SU-DHL-6 (cell line): Measurements from ENCODE around the gene C7orf33.

ENCODE experiments used
- H2AFZ ChIP-seq: fragments of 200-600 bp; sonication (generic); 2 replicates; pipeline ENCODE4 v1.6.1; 2014; ENCODE audit warnings: low read depth, mild to moderate bottlenecking, moderate library complexity, mixed read lengths, antibody characterized with exemption, low read length; ENCODE audit not compliant: severe bottlenecking
- H3F3A ChIP-seq: fragments of 200-600 bp; shearing (Covaris generic); 2 replicates; pipeline ENCODE4 v1.6.0; 2016; ENCODE audit warnings: antibody characterized with exemption, mild to moderate bottlenecking; ENCODE audit not compliant: insufficient read depth
- H3K27ac ChIP-seq: fragments of 200-600 bp; sonication (generic); 2 replicates; pipeline ENCODE4 v1.5.1; 2016; ENCODE audit warnings: low read depth, mild to moderate bottlenecking, low read length, moderate library complexity, mixed read lengths
- H3K27me3 ChIP-seq: fragments of 200-600 bp; sonication (generic), shearing (Covaris generic); 2 replicates; pipeline ENCODE4 v1.6.0; 2014; ENCODE audit warnings: mild to moderate bottlenecking, low read length
- H3K36me3 ChIP-seq: fragments of 200-600 bp; sonication (generic); 2 replicates; pipeline ENCODE4 v1.6.1; 2014; ENCODE audit warnings: mild to moderate bottlenecking, low read length, mixed read lengths
- H3K4me2 ChIP-seq: fragments of 300-600, 200-600 bp; shearing (Covaris generic), sonication (generic); 2 replicates; pipeline ENCODE4 v1.6.0; 2014; ENCODE audit warnings: low read length, low read depth, mild to moderate bottlenecking; ENCODE audit not compliant: poor library complexity, severe bottlenecking
- H3K4me3 ChIP-seq: fragments of 200-600 bp; sonication (generic); 2 replicates; pipeline ENCODE4 v1.5.1; 2014; ENCODE audit warnings: antibody characterized with exemption, low read length, mild to moderate bottlenecking, mixed read lengths; ENCODE audit not compliant: insufficient read depth, poor library complexity, severe bottlenecking
- H3K79me2 ChIP-seq: fragments of 200-600 bp; sonication (generic); 2 replicates; pipeline ENCODE4 v1.6.1; 2014; ENCODE audit warnings: mild to moderate bottlenecking, low read length, moderate library complexity; ENCODE audit not compliant: insufficient read depth
- H3K9ac ChIP-seq: fragments of 200-600 bp; sonication (generic); 2 replicates; pipeline ENCODE4 v1.7.0; 2014; ENCODE audit warnings: mild to moderate bottlenecking, low read length
- H3K9me2 ChIP-seq: fragments of 200-600 bp; sonication (generic); replicated peaks from 2 replicates; pipeline ENCODE4 v1.6.1; 2014; ENCODE audit warnings: low read length; ENCODE audit not compliant: insufficient read depth
- H3K9me3 ChIP-seq: fragments of 200-600 bp; sonication (generic); 2 replicates; pipeline ENCODE4 v1.6.1; 2014; ENCODE audit warnings: low read length, mixed read lengths; ENCODE audit not compliant: insufficient read depth
- H4K20me1 ChIP-seq: fragments of 200-600 bp; sonication (generic); 2 replicates; pipeline ENCODE4 v1.6.1; 2014; ENCODE audit warnings: low read depth, mild to moderate bottlenecking, antibody characterized with exemption, low read length, moderate library complexity, mixed read lengths
- CTCF ChIP-seq: fragments of 200-600 bp; sonication (generic); IDR thresholded peaks from one replicate; pipeline ENCODE4 v1.5.1; 2017; ENCODE audit warnings: antibody characterized with exemption, mild to moderate bottlenecking, low read length, moderate library complexity; ENCODE audit not compliant: insufficient read depth, poor library complexity, severe bottlenecking
- EZH2phosphoT487 ChIP-seq: fragments of 200-600 bp; sonication (generic), shearing (Covaris generic); conservative IDR thresholded peaks from 2 replicates; pipeline ENCODE4 v1.6.1; 2018; ENCODE audit warnings: mild to moderate bottlenecking, antibody characterized with exemption, low read length, moderate library complexity, mixed read lengths

Gene C7orf33

GRCh38 chr7:148580446-148580845 lies 10.1 kb upstream of the C7orf33 start:
- Histone ChIP-seq H3K9ac (no peak overlapping the region), H3F3A (no peaks in the 10 kb centered on the region), H3K4me2 (no peak overlapping the region), H3K79me2 (no peaks in the 10 kb centered on the region), H2AFZ (no peak overlapping the region), H3K4me3 (no peak overlapping the region), H3K27me3 (no peaks in the 10 kb centered on the region), H3K36me3 (no peaks in the 10 kb centered on the region), H3K9me3 (no peaks in the 10 kb centered on the region), H3K27ac (no peak overlapping the region), H3K9me2 (no peaks in the 10 kb centered on the region), H4K20me1 (no peaks in the 10 kb centered on the region)
- TF ChIP-seq CTCF = no peak

GRCh38 chr7:148581624-148582023 lies 8.9 kb upstream of the C7orf33 start:
- Histone ChIP-seq H3K27me3 (no peaks in the 10 kb centered on the region), H3K9ac (no peak overlapping the region), H3K79me2 (no peaks in the 10 kb centered on the region), H3K9me3 (no peaks in the 10 kb centered on the region), H3K36me3 (no peaks in the 10 kb centered on the region), H3K27ac (no peak overlapping the region), H3K4me3 (no peak overlapping the region), H3K9me2 (no peaks in the 10 kb centered on the region), H3F3A (no peaks in the 10 kb centered on the region), H4K20me1 (no peaks in the 10 kb centered on the region), H3K4me2 (no peak overlapping the region), H2AFZ (no peak overlapping the region)
- TF ChIP-seq EZH2phosphoT487 (no peak), CTCF (no peak)

GRCh38 chr7:148584154-148584827 lies 6.3 kb upstream of the C7orf33 start:
- Histone ChIP-seq H3K4me2 (no peak overlapping the region), H3K4me3 (no peak overlapping the region), H3F3A (no peaks in the 10 kb centered on the region), H2AFZ (no peak overlapping the region), H3K27ac (no peak overlapping the region), H3K36me3 (no peaks in the 10 kb centered on the region), H3K9me2 (no peaks in the 10 kb centered on the region), H3K79me2 (no peaks in the 10 kb centered on the region), H4K20me1 (no peaks in the 10 kb centered on the region), H3K9me3 (no peaks in the 10 kb centered on the region), H3K27me3 (no peaks in the 10 kb centered on the region), H3K9ac (no peak overlapping the region)
- no peak for TF ChIP-seq CTCF
- TF ChIP-seq EZH2phosphoT487 = no peak
